ENCODE measurements around the gene MTAP. TPM values are rescaled to one million over a fixed set of nuclear protein-coding genes. Genes with fewer than 3 reads are reported as not detected.

Gene MTAP
- total RNA-seq, 1 donor from 2014 or later: 22.4 TPM

- Histone ChIP-seq H3K9ac (ENCODE audit: low read depth in 1 of 3, low read length in 3 of 3) (peak overlapping the region; percentile 81 to 85 (median 82)), H3K4me3 (ENCODE audit: low read length in 3 of 3) (peak overlapping the region; percentile 86 to 90 (median 88)), H3K27ac (ENCODE audit: low read depth, low read length) (peak overlapping the region; percentile 82), H3K9me3 (ENCODE audit: control insufficient read depth in 3 of 3, low read length in 3 of 3) (no peaks in the 10 kb centered on the region), H3K27me3 (ENCODE audit: control insufficient read depth in 3 of 3, insufficient read depth in 3 of 3, low read length in 3 of 3) (no peaks in the 10 kb centered on the region), H3K36me3 (ENCODE audit: control insufficient read depth in 3 of 3, insufficient read depth in 3 of 3, low read length in 3 of 3) (no peaks in the 10 kb centered on the region), H3K4me1 (ENCODE audit: control insufficient read depth in 3 of 3, insufficient read depth in 3 of 3, low read length in 3 of 3) (peaks cover 11 to 24% (median 16%) of the 10 kb centered on the region in 3 donors)
These were observed 1.2 kb downstream of the MTAP start for GRCh38 chr9:21803649-21804048.

GRCh38 chr9:21804331-21804730 lies 1.9 kb downstream of the MTAP start:
- no peaks in the 10 kb centered on the region for H3K27me3 ChIP-seq (ENCODE audit: control insufficient read depth in 3 of 3, insufficient read depth in 3 of 3, low read length in 3 of 3)
- peaks cover 0 to 4% (median 0%) of the 10 kb centered on the region in 3 donors for H3K36me3 ChIP-seq (ENCODE audit: control insufficient read depth in 3 of 3, insufficient read depth in 3 of 3, low read length in 3 of 3)
- no peaks in the 10 kb centered on the region for H3K9me3 ChIP-seq (ENCODE audit: control insufficient read depth in 3 of 3, low read length in 3 of 3)
- peak overlapping the region in 1 of 3 donors; percentile 12 for H3K9ac ChIP-seq (ENCODE audit: low read depth in 1 of 3, low read length in 3 of 3)
- H3K27ac ChIP-seq (ENCODE audit: low read depth, low read length): no peak overlapping the region
- H3K4me1 ChIP-seq (ENCODE audit: control insufficient read depth in 3 of 3, insufficient read depth in 3 of 3, low read length in 3 of 3): peaks cover 11 to 24% (median 16%) of the 10 kb centered on the region in 3 donors
- H3K4me3 ChIP-seq (ENCODE audit: low read length in 3 of 3): no peak overlapping the region

- no peaks in the 10 kb centered on the region for H3K27me3 ChIP-seq (ENCODE audit: control insufficient read depth in 3 of 3, insufficient read depth in 3 of 3, low read length in 3 of 3)
- H3K9ac ChIP-seq (ENCODE audit: low read depth in 1 of 3, low read length in 3 of 3): no peak overlapping the region
- H3K36me3 ChIP-seq (ENCODE audit: control insufficient read depth in 3 of 3, insufficient read depth in 3 of 3, low read length in 3 of 3): peaks cover 0 to 4% (median 1%) of the 10 kb centered on the region in 3 donors
- no peak overlapping the region for H3K27ac ChIP-seq (ENCODE audit: low read depth, low read length)
- peaks cover 11 to 24% (median 16%) of the 10 kb centered on the region in 3 donors for H3K4me1 ChIP-seq (ENCODE audit: control insufficient read depth in 3 of 3, insufficient read depth in 3 of 3, low read length in 3 of 3)
- H3K4me3 ChIP-seq (ENCODE audit: low read length in 3 of 3): no peak overlapping the region
- H3K9me3 ChIP-seq (ENCODE audit: control insufficient read depth in 3 of 3, low read length in 3 of 3): no peaks in the 10 kb centered on the region
These were observed 2.4 kb downstream of the MTAP start for GRCh38 chr9:21804791-21805190.

- Histone ChIP-seq H3K27me3 (ENCODE audit: control insufficient read depth in 3 of 3, insufficient read depth in 3 of 3, low read length in 3 of 3) (no peaks in the 10 kb centered on the region), H3K4me1 (ENCODE audit: control insufficient read depth in 3 of 3, insufficient read depth in 3 of 3, low read length in 3 of 3) (peaks cover 12 to 20% (median 13%) of the 10 kb centered on the region in 3 donors), H3K9ac (ENCODE audit: low read depth in 1 of 3, low read length in 3 of 3) (peak overlapping the region in 1 of 3 donors; percentile 30), H3K27ac (ENCODE audit: low read depth, low read length) (no peak overlapping the region), H3K4me3 (ENCODE audit: low read length in 3 of 3) (no peak overlapping the region), H3K36me3 (ENCODE audit: control insufficient read depth in 3 of 3, insufficient read depth in 3 of 3, low read length in 3 of 3) (peaks cover 0 to 7% (median 4%) of the 10 kb centered on the region in 3 donors), H3K9me3 (ENCODE audit: control insufficient read depth in 3 of 3, low read length in 3 of 3) (no peaks in the 10 kb centered on the region)
These were observed 4.2 kb downstream of the MTAP start for GRCh38 chr9:21806644-21807043.

DNA sequence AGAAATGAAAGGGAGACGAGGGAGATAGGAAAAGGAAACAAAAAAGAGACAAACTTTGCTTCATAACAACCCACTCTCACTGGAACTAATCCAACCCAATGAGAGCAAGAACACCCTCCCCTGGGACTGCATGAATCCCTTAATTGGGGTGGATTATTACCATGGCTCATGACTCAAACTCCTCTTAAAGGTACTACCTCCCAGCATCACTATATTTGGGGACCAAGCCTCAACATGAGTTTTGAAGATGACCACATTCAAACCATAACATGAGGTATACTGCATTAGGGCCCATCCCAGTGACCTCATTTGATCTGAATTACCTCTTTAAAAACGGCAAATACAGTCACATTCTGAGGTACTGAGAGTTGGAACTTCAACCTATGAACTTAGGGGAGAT lies 8.0 kb downstream of the MTAP start:
- Histone ChIP-seq H3K4me1 (ENCODE audit: control insufficient read depth in 3 of 3, insufficient read depth in 3 of 3, low read length in 3 of 3) (peaks cover 8 to 13% (median 12%) of the 10 kb centered on the region in 3 donors), H3K9me3 (ENCODE audit: control insufficient read depth in 3 of 3, low read length in 3 of 3) (no peaks in the 10 kb centered on the region), H3K4me3 (ENCODE audit: low read length in 3 of 3) (no peak overlapping the region), H3K36me3 (ENCODE audit: control insufficient read depth in 3 of 3, insufficient read depth in 3 of 3, low read length in 3 of 3) (peaks cover 3 to 9% (median 4%) of the 10 kb centered on the region in 3 donors), H3K27me3 (ENCODE audit: control insufficient read depth in 3 of 3, insufficient read depth in 3 of 3, low read length in 3 of 3) (no peaks in the 10 kb centered on the region), H3K9ac (ENCODE audit: low read depth in 1 of 3, low read length in 3 of 3) (peak overlapping the region in 1 of 3 donors; percentile 62), H3K27ac (ENCODE audit: low read depth, low read length) (no peak overlapping the region)

GRCh38 chr9:21810881-21811280 lies 8.4 kb downstream of the MTAP start:
- H3K27ac ChIP-seq (ENCODE audit: low read depth, low read length): no peak overlapping the region
- H3K4me3 ChIP-seq (ENCODE audit: low read length in 3 of 3): no peak overlapping the region
- H3K9ac ChIP-seq (ENCODE audit: low read depth in 1 of 3, low read length in 3 of 3): peak overlapping the region in 1 of 3 donors; percentile 62
- peaks cover 8 to 13% (median 12%) of the 10 kb centered on the region in 3 donors for H3K4me1 ChIP-seq (ENCODE audit: control insufficient read depth in 3 of 3, insufficient read depth in 3 of 3, low read length in 3 of 3)
- H3K27me3 ChIP-seq (ENCODE audit: control insufficient read depth in 3 of 3, insufficient read depth in 3 of 3, low read length in 3 of 3): no peaks in the 10 kb centered on the region
- peaks cover 5 to 13% (median 9%) of the 10 kb centered on the region in 3 donors for H3K36me3 ChIP-seq (ENCODE audit: control insufficient read depth in 3 of 3, insufficient read depth in 3 of 3, low read length in 3 of 3)
- no peaks in the 10 kb centered on the region for H3K9me3 ChIP-seq (ENCODE audit: control insufficient read depth in 3 of 3, low read length in 3 of 3)

GRCh38 chr9:21811914-21812313 lies 9.5 kb downstream of the MTAP start:
- H3K36me3 ChIP-seq (ENCODE audit: control insufficient read depth in 3 of 3, insufficient read depth in 3 of 3, low read length in 3 of 3): peaks cover 8 to 18% (median 16%) of the 10 kb centered on the region in 3 donors
- no peaks in the 10 kb centered on the region for H3K27me3 ChIP-seq (ENCODE audit: control insufficient read depth in 3 of 3, insufficient read depth in 3 of 3, low read length in 3 of 3)
- no peaks in the 10 kb centered on the region for H3K9me3 ChIP-seq (ENCODE audit: control insufficient read depth in 3 of 3, low read length in 3 of 3)
- peaks cover 8 to 13% (median 12%) of the 10 kb centered on the region in 3 donors for H3K4me1 ChIP-seq (ENCODE audit: control insufficient read depth in 3 of 3, insufficient read depth in 3 of 3, low read length in 3 of 3)
- H3K9ac ChIP-seq (ENCODE audit: low read depth in 1 of 3, low read length in 3 of 3): no peak overlapping the region
- no peak overlapping the region for H3K4me3 ChIP-seq (ENCODE audit: low read length in 3 of 3)
- H3K27ac ChIP-seq (ENCODE audit: low read depth, low read length): no peak overlapping the region

GRCh38 chr9:21812415-21812814 lies 10.0 kb downstream of the MTAP start:
- H3K27ac ChIP-seq (ENCODE audit: low read depth, low read length): no peak overlapping the region
- H3K9ac ChIP-seq (ENCODE audit: low read depth in 1 of 3, low read length in 3 of 3): no peak overlapping the region
- H3K4me1 ChIP-seq (ENCODE audit: control insufficient read depth in 3 of 3, insufficient read depth in 3 of 3, low read length in 3 of 3): peaks cover 8 to 15% (median 12%) of the 10 kb centered on the region in 3 donors
- H3K9me3 ChIP-seq (ENCODE audit: control insufficient read depth in 3 of 3, low read length in 3 of 3): no peaks in the 10 kb centered on the region
- H3K27me3 ChIP-seq (ENCODE audit: control insufficient read depth in 3 of 3, insufficient read depth in 3 of 3, low read length in 3 of 3): no peaks in the 10 kb centered on the region
- no peak overlapping the region for H3K4me3 ChIP-seq (ENCODE audit: low read length in 3 of 3)
- peaks cover 10 to 21% (median 20%) of the 10 kb centered on the region in 3 donors for H3K36me3 ChIP-seq (ENCODE audit: control insufficient read depth in 3 of 3, insufficient read depth in 3 of 3, low read length in 3 of 3)

GRCh38 chr9:21812946-21813568 lies 10.6 kb downstream of the MTAP start:
- Histone ChIP-seq H3K27ac (ENCODE audit: low read depth, low read length) (no peak overlapping the region), H3K36me3 (ENCODE audit: control insufficient read depth in 3 of 3, insufficient read depth in 3 of 3, low read length in 3 of 3) (peaks cover 12 to 27% (median 23%) of the 10 kb centered on the region in 3 donors), H3K27me3 (ENCODE audit: control insufficient read depth in 3 of 3, insufficient read depth in 3 of 3, low read length in 3 of 3) (no peaks in the 10 kb centered on the region), H3K4me1 (ENCODE audit: control insufficient read depth in 3 of 3, insufficient read depth in 3 of 3, low read length in 3 of 3) (peaks cover 8 to 15% (median 12%) of the 10 kb centered on the region in 3 donors), H3K9me3 (ENCODE audit: control insufficient read depth in 3 of 3, low read length in 3 of 3) (no peaks in the 10 kb centered on the region), H3K4me3 (ENCODE audit: low read length in 3 of 3) (no peak overlapping the region), H3K9ac (ENCODE audit: low read depth in 1 of 3, low read length in 3 of 3) (no peak overlapping the region)

All from skeletal muscle tissue (tissue), 4 donors.